NCI-H748 treated with DMSO at 0.1 percent for 48 hours (cell line): ENCODE data around the gene KNDC1.
"Not testable (repeated sequence)": the region's sequence is repeated elsewhere in the genome, so short reads cannot be mapped to it uniquely, and the experiment has no call there.

Source experiments
- DNase-seq: peaks from one replicate; lab custom pipeline; 2025; lab: John Stamatoyannopoulos, UW

Gene KNDC1

GRCh38 chr10:133159950-133160825 lies at the start of gene KNDC1:
Gene KNDC1 (plus strand): TSS chr10:133160219. CDS start chr10:133160468, 249 bp downstream.
- no peak for DNase-seq

GRCh38 chr10:133110609-133111275 lies 49.3 kb upstream of the KNDC1 start:
- DNase-seq, result no peak

GRCh38 chr10:133111640-133112039 lies 48.4 kb upstream of the KNDC1 start:
- DNase-seq, result not testable (repeated sequence)

GRCh38 chr10:133113146-133113830 lies 46.7 kb upstream of the KNDC1 start:
- no peak for DNase-seq

- no peak for DNase-seq
Measured at GRCh38 chr10:133113847-133114246, 46.2 kb upstream of the KNDC1 start.

GRCh38 chr10:133114251-133114650 lies 45.8 kb upstream of the KNDC1 start:
- DNase-seq, result no peak

GRCh38 chr10:133114726-133115452 lies 45.1 kb upstream of the KNDC1 start:
- no peak for DNase-seq

GRCh38 chr10:133115453-133115842 lies 44.6 kb upstream of the KNDC1 start:
- DNase-seq, result no peak

GRCh38 chr10:133115976-133116375 lies 44.0 kb upstream of the KNDC1 start:
- DNase-seq, result no peak

GRCh38 chr10:133116455-133116854 lies 43.6 kb upstream of the KNDC1 start:
- DNase-seq, result no peak

- DNase-seq, result no peak
Measured at GRCh38 chr10:133117036-133117687, 42.9 kb upstream of the KNDC1 start.

- no peak for DNase-seq
Measured at GRCh38 chr10:133117688-133118071, 42.3 kb upstream of the KNDC1 start.

- no peak for DNase-seq
Measured at GRCh38 chr10:133121479-133121878, 38.5 kb upstream of the KNDC1 start.

- DNase-seq, result no peak
Measured at GRCh38 chr10:133122171-133122935, 37.7 kb upstream of the KNDC1 start.

- no peak for DNase-seq
Measured at GRCh38 chr10:133123050-133123745, 36.8 kb upstream of the KNDC1 start.

- no peak for DNase-seq
Measured at GRCh38 chr10:133123746-133124356, 36.2 kb upstream of the KNDC1 start.

- no peak for DNase-seq
Measured at GRCh38 chr10:133124357-133125211, 35.4 kb upstream of the KNDC1 start.

GRCh38 chr10:133125901-133126300 lies 34.1 kb upstream of the KNDC1 start:
- no peak for DNase-seq
